ENCODE results near the gene RXYLT1.
"Not testable (repeated sequence)": the region's sequence is repeated elsewhere in the genome, so short reads cannot be mapped to it uniquely, and the experiment has no call there.

Gene RXYLT1

DNA sequence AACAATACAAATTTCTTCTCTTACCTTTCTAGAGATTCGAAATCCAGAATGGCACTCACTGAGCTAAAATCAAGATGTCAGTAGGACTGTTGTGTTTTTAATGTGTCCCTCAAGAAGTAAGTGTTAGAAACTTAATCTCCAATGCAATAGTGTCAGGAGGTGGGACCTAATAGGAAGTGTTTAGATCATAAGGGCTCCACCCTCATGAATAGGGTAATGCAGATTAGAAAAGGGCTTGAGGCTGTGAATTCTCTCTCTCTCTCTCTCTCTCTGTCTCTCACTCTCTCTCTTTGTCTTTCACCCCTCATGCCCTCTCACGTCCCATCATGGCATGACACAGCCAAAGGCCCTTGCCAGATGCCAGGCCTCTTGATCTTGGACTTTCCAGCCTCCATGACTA, 49.2 kb downstream of the RXYLT1 start:
- DNase-seq (ENCODE audit: low read depth), result no peak
- no peak overlapping the region for H3K4me3 ChIP-seq (replicated peaks; ENCODE audit: low read depth, low read length)
- TF ChIP-seq CTCF (IDR thresholded peaks at IDR 0.05; ENCODE audit: low read length, missing control alignments), result no peak

DNA sequence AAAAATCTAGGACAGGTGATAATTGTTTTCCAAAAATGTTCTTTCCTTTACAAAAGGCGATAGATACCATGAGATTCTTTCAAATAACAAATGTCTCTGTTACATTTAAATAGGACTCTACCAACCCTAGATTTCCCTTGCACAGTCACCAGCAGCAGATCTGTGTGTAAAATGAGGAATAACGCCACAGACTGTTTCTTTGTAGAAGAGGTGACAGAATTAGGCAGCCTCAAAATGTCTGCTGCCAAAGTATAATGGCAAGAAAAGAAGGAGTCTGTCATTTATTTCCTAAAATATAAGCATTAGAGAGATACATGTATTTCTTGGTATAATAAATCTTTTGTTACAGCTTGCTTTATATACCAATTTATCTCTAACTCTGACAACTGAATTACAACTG, 56.3 kb downstream of the RXYLT1 start:
- DNase-seq (ENCODE audit: low read depth), result no peak
- no peak overlapping the region for H3K4me3 ChIP-seq (replicated peaks; ENCODE audit: low read depth, low read length)
- TF ChIP-seq CTCF (IDR thresholded peaks at IDR 0.05; ENCODE audit: low read length, missing control alignments), result no peak

- H3K4me3 ChIP-seq (replicated peaks; ENCODE audit: low read depth, low read length), result no peak overlapping the region
- DNase-seq (ENCODE audit: low read depth), result no peak
- no peak for TF ChIP-seq CTCF (IDR thresholded peaks at IDR 0.05; ENCODE audit: low read length, missing control alignments)
Observed at GRCh38 chr12:63836936-63837335, 57.2 kb downstream of the RXYLT1 start.

DNA sequence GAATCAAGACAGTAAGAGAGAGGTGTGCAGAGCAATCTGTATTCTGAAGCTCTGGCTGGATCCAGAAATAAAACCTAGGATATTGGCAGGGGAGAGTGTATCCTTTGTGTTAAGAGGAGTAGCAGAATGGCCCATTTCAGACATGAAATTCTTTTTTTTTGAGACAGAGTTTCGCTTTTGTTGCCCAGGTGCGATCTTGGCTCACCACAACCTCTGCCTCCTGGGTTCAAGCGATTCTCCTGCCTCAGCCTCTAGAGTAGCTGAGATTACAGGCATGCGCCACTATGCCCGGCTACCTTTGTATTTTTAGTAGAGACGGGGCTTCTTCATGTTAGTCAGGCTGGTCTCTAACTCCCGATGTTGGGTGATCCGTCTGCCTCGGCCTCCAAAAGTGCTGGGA, 58.7 kb downstream of the RXYLT1 start:
- H3K4me3 ChIP-seq (replicated peaks; ENCODE audit: low read depth, low read length), result no peak overlapping the region
- no peak for DNase-seq (ENCODE audit: low read depth)
- no peak for TF ChIP-seq CTCF (IDR thresholded peaks at IDR 0.05; ENCODE audit: low read length, missing control alignments)

GRCh38 chr12:63841011-63841410, 61.3 kb downstream of the RXYLT1 start:
- TF ChIP-seq CTCF (IDR thresholded peaks at IDR 0.05; ENCODE audit: low read length, missing control alignments), result no peak
- no peak overlapping the region for H3K4me3 ChIP-seq (replicated peaks; ENCODE audit: low read depth, low read length)
- DNase-seq (ENCODE audit: low read depth), result no peak

GRCh38 chr12:63841571-63841970, 61.9 kb downstream of the RXYLT1 start:
- no peak for DNase-seq (ENCODE audit: low read depth)
- no peak overlapping the region for H3K4me3 ChIP-seq (replicated peaks; ENCODE audit: low read depth, low read length)
- no peak for TF ChIP-seq CTCF (IDR thresholded peaks at IDR 0.05; ENCODE audit: low read length, missing control alignments)

GRCh38 chr12:63842750-63843149, 63.0 kb downstream of the RXYLT1 start:
- not testable (repeated sequence) for DNase-seq (ENCODE audit: low read depth)
- peak overlapping the region; percentile 99 for H3K4me3 ChIP-seq (replicated peaks; ENCODE audit: low read depth, low read length)
